CD8-positive, alpha-beta memory T cell (primary cell): Measurements from ENCODE around the gene DPP9. TPM values are rescaled to one million over a fixed set of nuclear protein-coding genes. Genes with fewer than 3 reads are reported as not detected.
A peak's percentile ranks its signal among the peaks of the same experiment; 100 is the strongest.

ENCODE experiments used
- CTCF ChIA-PET: fragments of 350-600 bp; sonication (Branson Sonifier 250); formaldehyde crosslinking; loops from one replicate; lab custom pipeline; 2021; ENCODE audit warnings: antibody characterized with exemption; lab: Charles Lee
- POLR2A ChIA-PET: fragments of 350-600 bp; sonication (Branson Sonifier 250); formaldehyde crosslinking; loops from one replicate; lab custom pipeline; 2021; ENCODE audit warnings: antibody characterized with exemption; lab: Charles Lee
- DNase-seq, 5 donors: peaks; one replicate each; pipeline versions ENCODE4 v3.0.0 to v3.0.0-alpha.2; 2020 to 2022; ENCODE audit warnings: mixed read lengths in 1 of 5
- H3K27ac ChIP-seq: one replicate; pipeline ENCODE4 v1.7.0; 2013; ENCODE audit warnings: low read depth, mild to moderate bottlenecking, low read length, moderate library complexity
- H3K27me3 ChIP-seq: 2 replicates; pipeline ENCODE4 v1.7.0; 2013; ENCODE audit warnings: low read length, mild to moderate bottlenecking; ENCODE audit not compliant: insufficient read depth, poor library complexity, severe bottlenecking
- H3K36me3 ChIP-seq: 2 replicates; pipeline ENCODE4 v1.7.0; 2013; ENCODE audit warnings: mild to moderate bottlenecking, low read length, moderate library complexity; ENCODE audit not compliant: insufficient read depth
- H3K4me1 ChIP-seq: 2 replicates; pipeline ENCODE4 v1.7.0; 2013; ENCODE audit warnings: mild to moderate bottlenecking, low read length, moderate library complexity; ENCODE audit not compliant: insufficient read depth
- H3K4me3 ChIP-seq: 2 replicates; pipeline ENCODE4 v1.7.0; 2013; ENCODE audit warnings: mild to moderate bottlenecking, low read length
- H3K9me3 ChIP-seq: 2 replicates; pipeline ENCODE4 v1.7.0; 2013; ENCODE audit warnings: mild to moderate bottlenecking, low read length
- H3K27ac Mint-ChIP-seq, 8 donors: one replicate each; pipeline ENCODE4 v1.8.0; 2020 to 2021; ENCODE audit warnings: mixed read lengths in 8 of 8, mild to moderate bottlenecking in 6 of 8, inconsistent platforms in 3 of 8, moderate library complexity in 3 of 8
- H3K27me3 Mint-ChIP-seq, 2 donors: one replicate each; pipeline ENCODE4 v1.8.0; 2020 to 2021; ENCODE audit warnings: mixed read lengths in 2 of 2, mild to moderate bottlenecking in 1 of 2, moderate library complexity in 1 of 2
- H3K36me3 Mint-ChIP-seq, 3 donors: one replicate each; pipeline ENCODE4 v1.8.0; 2020 to 2021; ENCODE audit warnings: mixed read lengths in 3 of 3, inconsistent platforms in 1 of 3, mild to moderate bottlenecking in 1 of 3
- H3K4me1 Mint-ChIP-seq, 3 donors: one replicate each; pipeline ENCODE4 v1.8.0; 2020 to 2021; ENCODE audit warnings: mixed read lengths in 3 of 3, inconsistent platforms in 1 of 3, mild to moderate bottlenecking in 1 of 3
- H3K4me3 Mint-ChIP-seq, 7 donors: one replicate each; pipeline ENCODE4 v1.8.0; 2020 to 2021; ENCODE audit warnings: mixed read lengths in 7 of 7, mild to moderate bottlenecking in 6 of 7, moderate library complexity in 4 of 7, inconsistent platforms in 2 of 7
- H3K9me3 Mint-ChIP-seq, 5 donors: one replicate each; pipeline ENCODE4 v1.8.0; 2020 to 2022; ENCODE audit warnings: mixed read lengths in 5 of 5, mild to moderate bottlenecking in 3 of 5, moderate library complexity in 2 of 5, inconsistent platforms in 1 of 5
- polyA plus RNA-seq: library from polyadenylated mRNA; unstranded; fragments of 300-500 nt; fragmentation: Illumina TruSeq; gene quantifications from one replicate; pipeline ENCODE4 v1.2.3, GENCODE V29; 2021
- total RNA-seq, 2 experiments: library from RNA; stranded (reverse); gene quantifications; one replicate each; pipeline ENCODE4 v1.2.3, GENCODE V29; 2021

DPP9 gene
- 100 to 1,000 TPM; 105 TPM for total RNA-seq
- polyA plus RNA-seq, result 32.1 TPM

DNA sequence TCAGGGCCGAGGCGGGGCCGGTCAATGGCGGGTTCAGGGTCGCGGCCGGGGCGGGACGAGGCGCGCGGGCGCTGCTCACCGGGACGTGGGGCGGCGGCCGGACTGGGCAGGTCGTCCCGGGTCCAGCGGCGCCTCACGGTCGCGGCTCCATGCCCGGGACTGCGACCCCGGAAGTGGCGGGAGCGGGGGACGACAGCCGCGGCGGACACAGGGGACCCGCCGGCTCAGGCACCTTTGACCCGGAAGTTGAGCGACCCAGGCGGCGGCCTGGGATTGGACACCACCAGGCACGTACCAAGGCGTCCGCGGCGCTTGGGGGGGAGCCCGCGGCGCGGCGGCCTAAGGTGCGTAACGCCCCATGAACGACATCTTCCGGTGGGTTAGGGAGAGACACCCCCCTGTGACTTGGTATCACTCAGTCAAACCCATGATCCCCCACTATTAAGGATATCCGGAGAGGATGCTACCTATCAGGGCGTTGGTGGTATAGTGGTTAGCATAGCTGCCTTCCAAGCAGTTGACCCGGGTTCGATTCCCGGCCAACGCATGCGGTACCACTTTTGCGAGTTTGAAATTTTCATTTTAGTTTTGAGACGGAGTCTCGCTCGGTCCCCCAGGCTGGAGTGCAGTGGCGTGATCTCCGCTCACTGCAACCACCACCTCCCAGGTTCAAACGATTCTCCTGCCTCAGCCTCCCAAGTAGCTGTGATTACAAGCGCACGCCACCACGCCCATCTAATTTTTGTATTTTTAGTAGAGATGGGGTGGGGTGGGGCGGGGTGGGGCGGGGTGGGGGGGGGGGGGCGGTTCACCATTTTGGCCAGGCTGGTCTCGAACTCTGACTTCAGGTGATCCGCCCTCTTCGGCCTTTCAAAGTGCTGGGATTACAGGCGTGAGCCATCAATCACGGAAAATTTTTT is at the start of gene DPP9:
DPP9 (minus strand) TSS at position 248 of the 920 bp plus-strand sequence. CDS start 3,936 bp downstream, outside the sequence.
- H3K4me3 Mint-ChIP-seq, result peak within 1 kb of the TSS; percentile 83 to 94 (median 90)
- Histone ChIP-seq H3K27ac (peak within 1 kb of the TSS; percentile 82), H3K36me3 (peaks cover 8% of the 10 kb centered on the region), H3K27me3 (no peaks in the 10 kb centered on the region), H3K9me3 (no peaks in the 10 kb centered on the region), H3K4me3 (peak within 1 kb of the TSS; percentile 98), H3K4me1 (peaks cover 29% of the 10 kb centered on the region)
- H3K27ac Mint-ChIP-seq, result peak within 1 kb of the TSS; percentile 92 to 99 (median 97)
- ChIA-PET CTCF (interaction anchor here (1.0 to 4.4 kb wide), 5 partner anchors 15 to 88 kb away, joined by 3 to 42 read pairs (median 5); partner anchors contain the start of gene FEM1A), POLR2A (interaction anchor here (0.7 to 3.5 kb wide), 5 partner anchors 68 to 192 kb away, joined by 3 to 24 read pairs (median 3); partner anchors contain the start of genes FEM1A and TNFAIP8L1)
- DNase-seq, result peak; percentile 93 to 99 (median 98)
- peaks cover 28 to 47% (median 31%) of the 10 kb centered on the region in 3 donors for H3K4me1 Mint-ChIP-seq
- peaks cover 4 to 11% of the 10 kb centered on the region in 2 donors for H3K27me3 Mint-ChIP-seq
- H3K36me3 Mint-ChIP-seq, result peaks cover 0 to 38% (median 4%) of the 10 kb centered on the region in 3 donors
- H3K9me3 Mint-ChIP-seq, result peaks cover 0 to 8% (median 7%) of the 10 kb centered on the region in 5 donors

DNA sequence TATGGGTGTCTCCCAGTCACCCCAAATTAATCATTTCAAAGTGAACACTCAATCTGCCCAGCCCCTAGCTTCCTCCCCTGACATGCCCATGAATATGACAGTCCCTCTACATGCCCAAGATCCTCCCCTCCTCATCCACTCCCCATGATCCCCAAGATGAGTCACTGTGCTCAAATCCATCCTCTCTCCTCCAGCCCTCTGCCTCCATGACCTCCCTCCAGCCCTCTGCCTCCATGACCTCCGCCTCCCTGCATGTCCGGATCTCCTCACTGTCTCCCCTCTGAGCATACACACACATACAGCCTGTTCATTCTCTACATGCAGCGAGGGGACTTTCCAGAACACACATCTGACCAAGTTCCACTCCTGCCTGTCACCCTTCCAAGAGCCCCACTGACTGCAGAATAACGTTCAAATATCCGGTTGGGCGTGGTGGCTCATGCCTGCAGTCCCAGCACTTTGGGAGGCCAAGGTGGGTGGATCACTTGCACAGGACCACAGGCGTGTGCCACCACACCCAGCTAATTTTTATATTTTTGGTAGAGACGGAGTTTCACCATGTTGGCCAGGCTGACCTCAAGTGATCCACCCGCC is 49.5 kb upstream of the DPP9 start:
- H3K27ac ChIP-seq, result no peak overlapping the region
- no peaks in the 10 kb centered on the region for H3K9me3 ChIP-seq
- H3K4me1 ChIP-seq, result no peaks in the 10 kb centered on the region
- H3K27me3 ChIP-seq, result no peaks in the 10 kb centered on the region
- H3K36me3 ChIP-seq, result no peaks in the 10 kb centered on the region
- Mint-ChIP-seq H3K27me3 (peaks cover 18 to 32% of the 10 kb centered on the region in 2 donors), H3K9me3 (peaks cover 0 to 5% (median 1%) of the 10 kb centered on the region in 5 donors), H3K4me3 (no peak overlapping the region), H3K27ac (peak overlapping the region in 2 of 8 donors; percentile 4 to 84), H3K36me3 (no peaks in the 10 kb centered on the region), H3K4me1 (peaks cover 4 to 5% (median 5%) of the 10 kb centered on the region in 3 donors)
- ChIA-PET CTCF (no interaction called here), POLR2A (interaction anchor here (0.6 kb wide), 1 partner anchor 23 kb away, joined by 3 read pairs; no protein-coding TSS in a partner anchor)
- no peak overlapping the region for H3K4me3 ChIP-seq
- no peak for DNase-seq

DNA sequence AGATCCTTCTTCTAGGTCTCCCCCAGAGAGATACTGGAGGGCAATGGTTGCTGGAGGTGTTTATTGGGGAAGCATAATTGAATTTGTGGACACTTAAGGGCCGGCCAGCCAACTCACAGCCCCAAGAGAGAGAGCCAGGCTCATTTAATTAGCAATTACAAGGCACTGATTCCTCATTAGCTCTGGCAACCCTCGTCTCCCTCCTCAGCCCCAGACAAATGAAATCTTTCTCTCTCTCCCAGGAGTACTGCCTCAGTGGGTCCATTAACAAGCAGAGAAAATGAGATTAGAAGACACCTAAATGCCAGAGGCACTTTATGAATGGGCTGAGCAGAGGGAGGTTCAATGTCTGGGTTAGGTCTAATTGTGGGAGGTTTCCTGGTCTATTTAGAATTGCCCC is 48.9 kb upstream of the DPP9 start:
- DNase-seq, result no peak
- no peaks in the 10 kb centered on the region for H3K36me3 Mint-ChIP-seq
- no peaks in the 10 kb centered on the region for H3K27me3 ChIP-seq
- no peak overlapping the region for H3K27ac Mint-ChIP-seq
- ChIA-PET CTCF (interaction anchor here (1.1 kb wide), 1 partner anchor 19 kb away, joined by 3 read pairs; the partner anchor contains the start of gene FEM1A), POLR2A (no interaction called here)
- peaks cover 4 to 5% (median 5%) of the 10 kb centered on the region in 3 donors for H3K4me1 Mint-ChIP-seq
- H3K27me3 Mint-ChIP-seq, result peaks cover 18 to 32% of the 10 kb centered on the region in 2 donors
- no peak overlapping the region for H3K27ac ChIP-seq
- H3K36me3 ChIP-seq, result no peaks in the 10 kb centered on the region
- H3K4me1 ChIP-seq, result no peaks in the 10 kb centered on the region
- no peak overlapping the region for H3K4me3 ChIP-seq
- no peaks in the 10 kb centered on the region for H3K9me3 ChIP-seq
- no peak overlapping the region for H3K4me3 Mint-ChIP-seq
- peaks cover 0 to 5% (median 1%) of the 10 kb centered on the region in 5 donors for H3K9me3 Mint-ChIP-seq

DNA sequence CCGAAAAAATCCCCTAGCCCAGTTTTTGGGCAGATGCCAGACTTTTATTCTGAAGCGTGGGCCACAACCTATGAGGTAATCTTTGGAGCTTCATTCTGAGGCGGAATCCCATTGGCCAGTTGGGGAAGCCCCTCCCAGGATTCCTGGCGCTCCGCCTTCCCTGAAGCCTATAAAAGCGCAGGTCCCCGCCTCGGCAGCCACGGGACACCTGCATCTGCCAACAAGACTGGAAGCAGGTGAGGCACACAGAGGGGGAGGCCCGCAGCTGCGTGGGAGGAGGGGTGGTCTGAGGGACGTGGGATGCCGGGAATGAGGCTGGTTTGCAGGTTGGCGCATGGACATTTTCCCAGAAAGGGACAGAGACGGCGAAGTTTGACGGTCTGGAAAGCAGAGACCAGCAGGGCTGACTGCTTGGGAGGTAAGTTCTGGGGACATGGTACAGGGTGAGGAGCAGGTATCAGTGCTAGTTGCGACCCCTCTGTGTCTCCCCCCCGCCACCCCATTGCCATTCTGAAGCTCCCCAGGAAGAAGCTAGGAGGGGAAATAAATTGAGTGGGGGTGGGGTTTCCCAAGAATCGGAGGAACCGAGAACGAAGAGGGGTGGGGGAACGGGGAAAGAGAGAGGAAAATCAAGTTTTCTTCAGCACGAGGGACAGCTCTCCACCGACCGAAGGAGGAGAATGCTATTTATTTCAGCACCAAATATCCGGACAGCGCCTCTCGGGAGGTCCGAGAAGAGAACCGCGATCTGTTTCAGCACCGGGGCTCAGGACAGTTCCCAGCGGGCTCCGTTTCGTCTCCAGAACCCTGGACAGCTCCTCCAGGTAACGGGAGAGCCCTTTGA is 45.5 kb upstream of the DPP9 start:
- Mint-ChIP-seq H3K4me3 (peak overlapping the region in 1 of 7 donors; percentile 44), H3K27ac (no peak overlapping the region), H3K36me3 (no peaks in the 10 kb centered on the region), H3K4me1 (peaks cover 4 to 5% (median 5%) of the 10 kb centered on the region in 3 donors), H3K9me3 (peaks cover 0 to 3% (median 0%) of the 10 kb centered on the region in 5 donors), H3K27me3 (peaks cover 14 to 29% of the 10 kb centered on the region in 2 donors)
- CTCF ChIA-PET, result interaction anchor here (0.9 kb wide), 1 partner anchor 22 kb away, joined by 3 read pairs; the partner anchor contains the start of gene FEM1A
- Histone ChIP-seq H3K4me1 (no peaks in the 10 kb centered on the region), H3K4me3 (no peak overlapping the region), H3K27me3 (no peaks in the 10 kb centered on the region), H3K36me3 (no peaks in the 10 kb centered on the region), H3K9me3 (no peaks in the 10 kb centered on the region), H3K27ac (no peak overlapping the region)
- DNase-seq, result peak; percentile 70 to 83 (median 74)
- POLR2A ChIA-PET, result no interaction called here

DNA sequence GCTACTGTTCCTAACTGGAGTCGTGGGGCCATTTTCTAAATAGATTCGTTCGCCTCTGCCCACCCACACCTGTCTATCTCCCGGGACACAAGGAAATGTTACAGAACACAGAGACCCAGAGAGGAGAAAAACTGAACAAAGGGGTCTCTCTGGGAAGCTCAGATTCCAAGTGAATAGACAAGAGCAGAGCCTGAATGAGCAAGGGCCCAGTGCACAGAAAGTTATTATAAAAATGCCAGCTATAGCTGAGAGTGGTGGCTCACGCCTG is 40.7 kb upstream of the DPP9 start:
- DNase-seq, result no peak
- Mint-ChIP-seq H3K4me1 (peaks cover 6 to 12% (median 6%) of the 10 kb centered on the region in 3 donors), H3K27ac (no peak overlapping the region), H3K9me3 (no peaks in the 10 kb centered on the region), H3K27me3 (peaks cover 19 to 49% of the 10 kb centered on the region in 2 donors), H3K4me3 (no peak overlapping the region), H3K36me3 (no peaks in the 10 kb centered on the region)
- Histone ChIP-seq H3K36me3 (no peaks in the 10 kb centered on the region), H3K4me3 (no peak overlapping the region), H3K27me3 (peaks cover 14% of the 10 kb centered on the region), H3K27ac (no peak overlapping the region), H3K4me1 (peaks cover 10% of the 10 kb centered on the region), H3K9me3 (no peaks in the 10 kb centered on the region)
- CTCF ChIA-PET, result interaction anchor here (1.6 kb wide), 1 partner anchor 18 kb away, joined by 3 read pairs; no protein-coding TSS in a partner anchor
- POLR2A ChIA-PET, result no interaction called here

DNA sequence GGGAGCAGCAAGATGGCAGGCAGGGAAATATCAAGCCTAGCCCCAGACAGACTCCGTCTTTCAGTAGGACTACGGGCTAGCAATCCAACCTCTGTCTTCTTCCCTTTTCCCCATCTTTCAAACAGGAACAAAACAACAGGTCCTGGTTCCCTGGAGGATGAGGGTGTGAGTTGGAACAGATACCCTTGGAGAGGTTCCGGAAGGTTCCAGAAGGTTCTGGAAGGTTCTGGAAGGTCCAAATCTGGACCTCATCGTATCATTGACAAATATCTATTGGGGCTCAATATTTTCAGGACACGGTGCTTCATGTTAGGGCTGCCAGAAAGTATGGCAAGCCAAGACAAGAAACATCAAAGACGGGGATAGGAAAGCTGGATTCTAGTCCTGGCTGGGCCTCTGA is 39.4 kb upstream of the DPP9 start:
- Mint-ChIP-seq H3K27ac (no peak overlapping the region), H3K4me3 (no peak overlapping the region), H3K9me3 (peaks cover 0 to 4% (median 0%) of the 10 kb centered on the region in 5 donors), H3K36me3 (no peaks in the 10 kb centered on the region), H3K4me1 (peaks cover 4 to 13% (median 8%) of the 10 kb centered on the region in 3 donors), H3K27me3 (peaks cover 22 to 57% of the 10 kb centered on the region in 2 donors)
- ChIA-PET CTCF (no interaction called here), POLR2A (no interaction called here)
- H3K27ac ChIP-seq, result no peak overlapping the region
- no peaks in the 10 kb centered on the region for H3K36me3 ChIP-seq
- no peaks in the 10 kb centered on the region for H3K9me3 ChIP-seq
- peaks cover 11% of the 10 kb centered on the region for H3K4me1 ChIP-seq
- peaks cover 17% of the 10 kb centered on the region for H3K27me3 ChIP-seq
- no peak for DNase-seq
- H3K4me3 ChIP-seq, result no peak overlapping the region

DNA sequence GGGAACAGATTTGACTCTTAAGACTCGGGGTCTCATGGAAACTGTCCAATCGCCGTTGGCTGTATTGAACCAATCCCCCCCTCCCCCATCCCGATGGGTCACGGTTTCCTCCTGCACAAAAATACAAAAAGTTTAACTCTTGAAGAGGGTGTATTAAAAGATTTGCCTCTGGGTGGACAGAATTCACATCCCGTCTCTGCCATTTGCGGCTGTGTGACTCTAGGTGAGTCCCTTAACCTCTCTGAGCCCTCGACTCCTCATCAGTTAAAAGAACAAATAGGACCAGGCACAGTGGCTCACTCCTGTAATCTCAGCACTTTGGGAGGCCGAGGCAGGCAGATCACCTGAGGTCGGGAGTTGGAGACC is 36.6 kb upstream of the DPP9 start:
- Mint-ChIP-seq H3K9me3 (peaks cover 0 to 4% (median 0%) of the 10 kb centered on the region in 5 donors), H3K27me3 (peaks cover 25 to 61% of the 10 kb centered on the region in 2 donors), H3K4me3 (peak overlapping the region in 6 of 7 donors; percentile 47 to 78 (median 63)), H3K4me1 (peaks cover 4 to 13% (median 8%) of the 10 kb centered on the region in 3 donors), H3K27ac (peak overlapping the region in 2 of 8 donors; percentile 4 to 77), H3K36me3 (no peaks in the 10 kb centered on the region)
- POLR2A ChIA-PET, result no interaction called here
- Histone ChIP-seq H3K9me3 (no peaks in the 10 kb centered on the region), H3K4me3 (peak overlapping the region; percentile 34), H3K4me1 (peaks cover 11% of the 10 kb centered on the region), H3K27ac (no peak overlapping the region), H3K36me3 (no peaks in the 10 kb centered on the region), H3K27me3 (peaks cover 17% of the 10 kb centered on the region)
- no peak for DNase-seq
- CTCF ChIA-PET, result interaction anchor here (1.0 kb wide), 1 partner anchor 31 kb away, joined by 3 read pairs; the partner anchor contains the start of gene FEM1A
